GM18909 (cell line): ENCODE data around the gene SOX10.

Experiments
- ATAC-seq: cut with Tn5 transposase; IDR thresholded peaks from one replicate; pipeline ENCODE4 v1.9.1; 2021; ENCODE audit warnings: mild to moderate bottlenecking; ENCODE audit not compliant: unreplicated experiment, poor library complexity

Gene SOX10

DNA sequence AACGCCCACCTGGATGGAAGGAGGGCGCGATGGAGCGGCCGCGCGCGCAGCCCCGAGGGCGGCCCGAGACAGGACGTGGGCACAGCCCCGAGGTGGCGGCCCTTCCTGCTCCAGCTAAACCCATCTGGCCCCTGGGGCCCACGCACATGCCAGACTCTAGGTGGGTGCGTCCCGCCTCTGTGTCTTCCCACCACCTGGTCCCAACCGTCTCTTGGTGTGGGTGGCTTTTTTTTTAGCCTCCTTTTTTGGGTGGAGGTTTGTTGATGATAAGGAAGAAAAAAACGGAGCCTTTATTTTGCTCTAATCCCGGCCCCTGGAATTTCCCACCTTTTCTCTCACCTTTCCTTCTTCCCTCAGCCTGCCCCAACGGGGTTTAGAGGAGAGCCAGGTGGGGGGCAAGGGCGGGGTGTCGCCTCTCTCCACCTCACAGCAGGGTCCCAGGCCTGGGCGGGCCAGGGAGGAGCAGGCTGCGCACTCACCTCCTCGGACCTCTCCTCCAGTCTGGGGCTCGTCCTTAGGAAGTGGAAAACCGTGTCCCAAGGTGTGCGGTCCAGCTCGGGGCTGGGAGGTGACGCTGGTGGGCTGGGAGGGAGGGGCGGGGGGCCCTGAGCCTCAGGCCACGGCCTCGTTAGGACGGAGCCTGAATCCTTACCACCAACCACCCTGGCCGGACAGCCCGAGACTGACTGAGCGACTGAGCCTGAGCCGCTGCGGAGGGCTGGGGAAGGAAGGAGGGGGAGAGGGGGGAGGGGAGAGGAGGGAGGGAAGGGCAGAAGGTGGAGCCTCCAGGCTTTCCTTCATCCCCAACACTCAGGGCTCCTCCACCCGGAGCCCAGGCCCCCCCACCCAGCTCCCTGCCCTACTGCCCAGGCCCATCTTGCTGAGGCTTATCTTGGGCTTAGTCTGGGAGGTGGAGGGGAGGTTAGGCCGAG is at the start of gene SOX10:
SOX10 (minus strand) TSS at position 696 of the 932 bp plus-strand sequence. CDS start 771 bp downstream, outside the sequence.
- no peak for ATAC-seq

DNA sequence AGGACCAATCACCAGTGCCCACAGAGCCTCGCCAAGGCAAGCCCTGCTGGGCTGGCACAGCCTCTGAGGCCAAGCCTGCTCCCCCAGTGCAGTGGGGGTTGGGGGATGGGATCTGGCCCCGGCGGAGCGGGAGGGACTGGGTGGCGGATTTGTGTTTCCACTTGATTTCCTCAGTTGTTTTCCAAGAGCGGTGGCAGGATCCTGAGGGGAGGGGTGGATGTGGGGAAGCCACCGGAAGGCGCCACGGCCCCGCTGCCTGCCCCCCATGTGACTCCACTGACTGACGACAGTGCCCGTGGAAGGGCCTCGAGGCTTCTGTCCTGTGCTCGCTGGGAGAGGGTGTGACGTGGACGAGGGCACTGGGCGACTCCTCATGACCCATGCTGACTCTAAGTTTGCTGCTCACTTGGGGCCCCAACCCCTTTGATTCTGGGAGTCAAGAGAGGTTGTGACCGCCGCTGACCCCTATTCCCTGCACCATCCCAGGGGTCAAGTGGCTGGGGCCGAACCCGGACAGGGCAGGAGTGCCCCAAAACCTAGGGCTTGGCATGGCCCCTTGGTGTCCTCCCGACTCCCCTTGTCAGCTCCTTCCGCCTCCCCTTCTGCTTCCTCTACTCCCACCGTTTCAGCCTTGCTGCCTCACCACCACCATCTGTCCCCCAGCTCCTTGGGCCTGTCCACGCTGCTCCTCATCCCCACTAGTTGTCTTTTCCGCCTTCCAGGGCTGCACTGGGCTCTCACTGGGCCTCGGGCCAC is 49.3 kb upstream of the SOX10 start:
- ATAC-seq = no peak

DNA sequence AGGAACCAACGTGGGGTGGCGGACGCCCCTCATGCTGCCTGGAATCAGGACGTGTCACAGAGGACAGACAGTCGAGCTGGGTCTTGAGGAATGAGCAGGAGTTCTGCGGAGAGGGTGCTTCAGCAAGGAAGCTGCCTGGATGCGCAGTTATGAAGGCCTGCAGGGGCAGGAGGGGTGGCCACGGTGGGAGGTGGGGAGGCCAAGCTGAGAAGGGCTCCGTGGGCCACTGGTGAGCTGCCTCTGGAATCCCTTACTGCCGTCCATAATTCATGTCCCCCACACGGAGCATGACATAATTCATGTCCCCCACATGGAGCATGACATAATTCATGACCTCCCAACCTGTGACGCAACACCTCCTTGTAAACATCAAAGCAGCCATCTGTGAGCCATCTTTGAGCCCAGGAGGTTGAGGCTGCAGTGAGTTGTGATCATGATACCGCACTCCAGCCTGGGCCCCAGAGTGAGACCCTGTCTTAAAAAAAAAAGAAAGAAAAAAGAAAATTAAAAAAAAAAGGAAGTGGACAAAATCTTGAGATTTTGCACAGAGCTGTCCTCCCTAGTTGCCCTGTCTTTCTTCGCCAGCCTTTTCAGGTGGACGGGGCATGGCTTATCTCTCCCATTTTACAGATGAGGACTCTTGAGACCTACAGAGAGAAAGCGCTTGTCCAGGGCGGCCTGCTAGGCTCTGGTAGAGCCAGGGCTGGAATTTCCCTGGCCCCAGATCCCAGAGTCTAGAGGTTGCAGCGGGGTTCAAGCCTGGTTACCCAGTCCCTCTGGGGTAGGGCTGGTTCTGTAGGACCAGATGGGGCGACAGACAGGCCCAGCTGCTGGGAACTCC is 48.5 kb upstream of the SOX10 start:
- no peak for ATAC-seq

DNA sequence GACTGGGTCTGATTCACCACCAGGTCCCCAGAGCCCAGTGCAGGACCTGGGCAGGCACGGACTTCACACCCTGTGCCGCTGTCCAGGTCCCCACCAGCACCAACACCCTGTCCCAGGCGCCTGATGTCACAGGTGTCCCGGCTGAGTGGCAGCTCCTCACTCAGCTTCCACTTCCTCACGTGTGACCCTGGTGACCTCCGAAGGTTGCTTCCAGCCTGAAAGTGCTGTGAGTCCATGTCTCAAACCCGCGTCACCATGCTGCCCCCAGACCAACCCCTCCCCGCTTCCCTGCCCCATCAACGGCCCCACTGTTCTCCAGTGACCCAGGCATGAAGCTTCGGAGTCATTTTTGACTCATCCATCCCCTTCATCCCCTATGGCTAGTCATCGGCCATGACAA is 47.1 kb upstream of the SOX10 start:
- ATAC-seq = no peak

DNA sequence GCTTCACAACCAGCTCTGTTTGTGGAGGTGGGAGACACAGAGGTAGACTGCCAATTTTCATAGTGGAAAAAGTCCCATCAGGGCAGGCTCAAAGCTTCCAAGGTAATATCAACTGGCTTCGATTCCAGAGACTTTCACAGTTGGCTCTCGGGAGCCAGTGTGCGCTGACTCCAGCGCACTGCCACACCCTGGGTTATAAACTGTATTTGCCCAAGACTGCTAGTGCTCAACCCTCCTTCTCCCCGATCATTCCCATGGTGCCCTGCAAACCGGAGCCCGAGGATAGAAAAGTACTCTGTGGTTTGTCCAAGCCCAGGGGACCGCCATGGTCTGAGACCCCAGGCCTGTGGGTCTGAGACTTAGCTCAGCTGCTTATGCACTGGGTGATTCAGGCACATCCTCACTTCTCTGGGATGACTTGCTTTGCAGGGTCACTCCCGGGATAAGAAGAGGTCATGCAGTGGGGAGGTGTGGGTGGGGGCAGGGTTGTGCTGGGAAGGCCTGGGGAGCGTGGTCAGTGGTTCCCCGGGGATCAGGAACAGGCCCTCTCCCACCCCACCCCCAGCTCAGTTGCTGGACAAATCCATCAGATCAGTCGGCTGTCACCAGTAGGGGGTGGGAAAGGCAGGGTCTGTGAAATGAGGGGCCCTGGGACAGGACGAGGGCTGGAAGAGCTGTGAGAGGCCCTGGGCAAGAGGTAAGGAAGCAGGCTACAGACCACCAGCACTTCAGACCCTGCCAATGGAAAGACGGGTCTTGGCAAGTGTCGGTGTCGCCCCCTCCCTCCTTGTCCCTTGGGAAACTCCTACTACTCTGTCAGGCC is 46.2 kb upstream of the SOX10 start:
- no peak for ATAC-seq

DNA sequence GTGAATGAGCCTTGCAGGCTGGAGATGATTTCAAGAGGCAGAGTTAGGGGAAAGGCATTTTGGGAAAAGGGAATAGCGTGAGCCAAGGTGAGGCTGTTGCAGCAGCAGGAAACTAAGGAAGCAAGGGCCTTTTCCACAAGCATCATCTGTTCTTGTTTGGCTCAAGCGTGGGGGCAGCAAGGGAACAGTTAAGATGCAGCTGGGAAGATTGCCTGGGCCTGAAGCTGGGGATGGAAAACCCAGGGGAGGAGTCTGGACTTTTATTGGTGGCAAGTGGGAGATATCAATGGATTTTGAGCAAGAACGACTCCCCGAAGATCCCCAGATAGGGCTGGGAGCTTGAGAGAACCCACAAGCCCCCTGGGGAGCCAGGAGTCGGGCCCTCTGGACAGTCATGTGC is 45.5 kb upstream of the SOX10 start:
- no peak for ATAC-seq

DNA sequence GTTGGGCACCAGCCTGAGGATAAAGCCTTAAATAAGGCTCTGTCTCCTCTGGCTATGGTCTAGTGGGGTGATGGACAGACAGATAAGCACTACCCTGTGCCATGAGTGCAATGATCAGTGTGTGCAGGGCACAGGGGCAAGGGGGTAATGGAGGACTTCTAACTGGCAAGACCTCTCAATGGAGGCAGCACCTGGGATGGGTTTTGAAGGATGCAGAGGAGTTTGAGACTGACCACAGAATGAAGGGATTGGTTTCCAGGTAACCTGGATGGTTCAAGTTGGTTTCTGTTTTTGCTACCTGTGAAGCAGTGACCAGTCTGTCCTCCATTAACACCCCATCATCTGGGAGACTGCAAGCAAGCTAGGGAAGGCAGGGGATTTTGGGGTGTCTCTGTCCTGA is 45.0 kb upstream of the SOX10 start:
- no peak for ATAC-seq

DNA sequence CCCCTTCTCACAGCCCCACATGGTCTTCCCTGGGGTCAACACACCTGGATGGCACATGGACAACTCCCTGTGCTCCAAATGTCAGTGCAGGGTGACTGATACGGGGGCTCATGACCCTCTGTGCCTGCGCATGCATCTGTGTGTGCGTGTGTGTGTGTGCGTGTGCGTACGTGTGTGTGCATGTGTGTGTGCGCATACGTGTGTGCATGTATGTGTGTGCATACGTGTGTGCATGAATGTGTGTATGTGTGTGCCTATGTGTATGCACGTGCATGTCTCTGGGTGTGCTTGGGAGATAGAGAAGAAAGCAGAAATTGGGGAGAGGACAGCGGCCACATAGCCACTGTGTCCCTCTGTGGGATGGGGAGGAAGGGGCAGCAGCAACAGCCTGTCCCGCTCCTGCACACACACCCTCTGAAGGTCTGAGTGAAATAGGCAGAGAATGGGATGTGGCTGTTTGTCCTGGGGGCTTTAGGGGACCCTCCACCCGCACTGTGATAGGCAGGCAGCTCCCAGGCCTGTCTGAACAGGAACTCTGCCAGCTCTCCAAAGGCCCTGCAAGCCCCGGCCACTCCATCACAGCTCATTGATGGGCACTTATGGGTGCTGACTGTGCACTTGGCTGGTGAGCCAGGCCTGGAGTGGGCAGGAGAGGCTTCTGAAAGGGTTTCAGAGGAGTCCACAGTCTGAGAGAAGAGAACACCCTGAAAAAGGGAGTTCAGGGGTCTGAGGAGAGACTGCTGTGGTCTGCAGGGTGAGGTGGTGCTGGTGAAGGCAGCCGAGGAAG is 44.2 kb upstream of the SOX10 start:
- ATAC-seq = no peak

DNA sequence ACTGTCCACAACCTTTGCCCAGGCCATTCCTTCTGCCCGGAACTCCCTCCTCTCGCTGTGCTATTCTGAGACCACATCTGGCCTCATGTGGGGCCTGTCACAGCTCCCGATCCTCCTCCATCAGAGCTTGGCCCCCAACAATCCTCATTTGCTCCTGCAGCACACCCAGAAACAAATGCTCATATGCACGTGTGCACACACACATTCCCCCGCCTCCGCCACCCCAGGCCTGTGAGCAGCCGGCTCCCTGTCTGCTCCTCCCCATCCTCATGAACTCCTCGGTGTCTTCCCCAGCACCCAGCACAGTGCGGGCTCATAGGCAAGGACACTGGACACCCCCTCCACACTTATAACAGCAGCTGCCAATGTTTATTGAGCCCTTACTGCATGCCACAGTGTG is 43.1 kb upstream of the SOX10 start:
- ATAC-seq = no peak

DNA sequence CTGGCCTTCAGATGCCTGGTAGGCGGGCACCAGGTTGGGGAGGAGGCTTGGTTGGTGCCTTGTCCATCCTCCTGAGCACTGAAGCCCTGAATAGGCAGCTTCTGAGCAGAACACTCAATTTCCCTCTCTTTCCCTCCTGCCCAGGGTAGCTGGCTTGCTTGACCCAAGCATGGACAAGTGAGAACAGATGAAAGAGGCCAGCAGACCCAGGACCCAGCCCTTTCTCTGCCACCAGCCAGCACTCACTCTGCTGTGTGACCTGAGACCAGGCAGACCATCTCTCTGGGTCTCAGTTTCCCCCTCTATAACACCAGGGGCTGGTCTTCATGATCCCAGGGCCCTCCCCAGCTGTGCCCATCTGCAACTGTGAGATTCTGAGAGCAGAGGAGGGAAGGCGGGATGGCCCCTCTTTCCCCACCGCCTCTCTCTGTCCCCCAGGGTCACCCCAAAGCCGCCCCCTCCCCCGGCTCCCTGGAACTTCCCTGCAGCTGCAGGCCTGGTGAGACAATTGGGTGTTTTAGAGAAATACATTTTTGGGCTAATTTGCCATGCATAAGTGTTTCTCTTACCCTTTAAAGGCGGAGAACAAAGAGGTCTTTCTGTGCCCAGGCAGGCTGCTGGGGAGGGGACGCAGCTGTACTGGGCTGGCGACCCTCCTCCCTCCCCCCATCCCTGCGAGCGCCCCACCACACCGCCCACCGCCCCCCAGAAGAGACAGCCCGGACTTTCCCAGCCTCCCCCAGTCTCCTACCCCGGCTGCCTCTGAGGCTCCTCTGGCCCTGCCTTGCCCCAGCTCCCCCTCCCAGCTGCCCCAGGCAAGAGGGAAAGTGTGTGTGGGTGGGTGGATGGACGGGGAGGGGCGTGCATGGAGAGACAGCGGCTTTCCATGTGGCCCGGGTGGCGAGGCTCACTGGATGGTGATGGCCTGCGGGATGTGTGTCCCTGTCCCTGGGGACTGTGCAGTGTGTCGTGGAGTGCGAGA is 42.1 kb upstream of the SOX10 start:
- ATAC-seq = no peak

DNA sequence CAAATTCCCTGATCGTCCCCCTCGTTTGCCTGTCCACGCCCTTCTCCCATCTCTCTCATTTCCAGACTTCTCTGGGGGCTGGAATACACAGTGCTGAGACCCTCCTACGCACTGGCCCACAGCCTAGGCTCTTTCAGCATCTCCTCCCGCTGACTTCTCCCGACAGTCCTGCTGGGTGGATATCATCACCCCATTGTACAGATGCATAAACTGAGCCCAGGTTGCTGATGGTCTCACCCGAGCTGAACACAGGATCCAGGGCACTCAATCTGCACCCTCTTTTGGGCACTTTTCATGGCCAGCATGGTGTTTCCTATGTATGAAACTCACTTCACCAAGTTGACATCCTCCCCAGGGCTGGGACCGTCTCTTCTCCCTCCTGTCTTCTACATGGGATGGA is 41.2 kb upstream of the SOX10 start:
- ATAC-seq = no peak

DNA sequence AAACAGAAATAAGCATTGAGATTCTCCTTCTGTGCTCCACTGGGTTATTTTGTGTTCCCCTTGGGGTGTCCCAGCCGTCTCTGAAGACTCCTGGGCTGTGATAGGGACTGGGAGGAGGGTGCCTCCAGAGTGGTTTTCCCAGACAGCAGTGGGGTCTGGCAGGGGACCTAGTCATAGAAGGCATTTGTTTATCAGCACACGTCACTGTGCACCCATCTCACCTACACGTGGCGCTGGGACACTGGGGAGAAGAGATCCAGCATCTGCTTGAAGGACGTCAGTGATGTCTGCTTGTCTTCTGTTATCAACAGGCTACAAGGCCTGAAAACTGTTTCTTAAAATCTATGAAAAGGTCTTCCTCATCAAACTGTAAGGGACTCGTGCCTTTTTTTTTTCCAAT is 38.7 kb upstream of the SOX10 start:
- no peak for ATAC-seq

DNA sequence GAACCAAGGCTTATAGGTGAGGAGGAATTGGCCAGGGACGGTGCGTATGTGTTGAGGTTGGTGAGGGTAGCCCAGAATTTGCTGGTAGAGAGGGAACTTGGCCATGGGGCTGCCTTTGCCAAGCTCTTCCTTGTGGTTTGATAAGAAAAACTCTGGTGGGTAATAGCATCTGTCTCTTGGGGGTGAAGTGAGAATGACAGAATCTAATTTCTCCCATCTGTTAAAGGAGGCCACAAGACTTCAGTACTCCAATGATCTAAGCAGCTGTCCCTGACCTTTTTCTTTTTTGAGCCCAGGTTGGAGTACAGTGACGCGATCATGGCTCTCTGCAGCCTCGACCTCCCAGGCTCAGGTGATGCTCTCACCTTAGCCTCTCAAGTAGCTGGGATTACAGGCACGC is 36.9 kb upstream of the SOX10 start:
- ATAC-seq = no peak

DNA sequence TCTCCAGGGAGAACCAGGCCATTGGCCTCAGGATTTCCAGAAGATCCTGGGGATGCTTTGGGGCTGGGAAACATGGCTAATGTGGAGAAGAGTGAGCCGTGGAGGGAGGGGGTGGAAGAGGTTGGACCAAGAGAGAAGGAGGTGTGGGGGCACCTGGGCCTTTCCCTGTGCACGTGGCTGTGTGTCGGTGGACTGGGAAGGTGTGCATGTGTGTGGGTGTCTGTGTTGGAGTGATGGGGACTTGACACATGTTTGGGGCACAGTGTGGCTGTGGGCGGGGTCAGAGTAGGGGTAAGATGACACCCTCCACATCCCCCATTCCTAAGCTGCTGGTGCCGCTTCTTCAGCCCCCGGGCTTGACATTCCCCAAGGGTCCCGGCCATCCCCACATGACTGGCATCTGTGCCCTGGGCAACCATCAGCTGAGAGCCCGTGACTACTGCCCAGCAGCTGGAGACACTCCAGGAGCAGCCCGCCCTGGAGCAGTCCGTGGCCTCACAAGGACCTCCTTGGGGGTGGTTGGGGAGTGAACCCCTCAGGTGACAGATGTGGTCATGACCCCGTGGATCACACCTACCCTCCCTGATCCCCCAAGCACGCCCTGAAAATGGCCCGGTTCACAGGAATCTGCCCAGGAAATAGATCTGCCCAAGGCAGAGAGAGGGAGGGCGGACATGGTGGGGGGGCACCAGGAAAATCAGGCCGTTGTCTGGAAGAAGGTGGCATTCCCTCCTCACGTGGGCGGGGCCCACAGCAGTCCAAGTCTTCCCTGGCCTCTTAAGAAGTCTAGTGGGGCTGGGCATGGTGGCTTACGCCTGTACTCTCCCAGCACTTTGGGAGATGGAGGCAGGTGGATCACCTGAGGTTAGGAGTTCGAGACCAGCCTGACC is 34.8 kb upstream of the SOX10 start:
- ATAC-seq = no peak

DNA sequence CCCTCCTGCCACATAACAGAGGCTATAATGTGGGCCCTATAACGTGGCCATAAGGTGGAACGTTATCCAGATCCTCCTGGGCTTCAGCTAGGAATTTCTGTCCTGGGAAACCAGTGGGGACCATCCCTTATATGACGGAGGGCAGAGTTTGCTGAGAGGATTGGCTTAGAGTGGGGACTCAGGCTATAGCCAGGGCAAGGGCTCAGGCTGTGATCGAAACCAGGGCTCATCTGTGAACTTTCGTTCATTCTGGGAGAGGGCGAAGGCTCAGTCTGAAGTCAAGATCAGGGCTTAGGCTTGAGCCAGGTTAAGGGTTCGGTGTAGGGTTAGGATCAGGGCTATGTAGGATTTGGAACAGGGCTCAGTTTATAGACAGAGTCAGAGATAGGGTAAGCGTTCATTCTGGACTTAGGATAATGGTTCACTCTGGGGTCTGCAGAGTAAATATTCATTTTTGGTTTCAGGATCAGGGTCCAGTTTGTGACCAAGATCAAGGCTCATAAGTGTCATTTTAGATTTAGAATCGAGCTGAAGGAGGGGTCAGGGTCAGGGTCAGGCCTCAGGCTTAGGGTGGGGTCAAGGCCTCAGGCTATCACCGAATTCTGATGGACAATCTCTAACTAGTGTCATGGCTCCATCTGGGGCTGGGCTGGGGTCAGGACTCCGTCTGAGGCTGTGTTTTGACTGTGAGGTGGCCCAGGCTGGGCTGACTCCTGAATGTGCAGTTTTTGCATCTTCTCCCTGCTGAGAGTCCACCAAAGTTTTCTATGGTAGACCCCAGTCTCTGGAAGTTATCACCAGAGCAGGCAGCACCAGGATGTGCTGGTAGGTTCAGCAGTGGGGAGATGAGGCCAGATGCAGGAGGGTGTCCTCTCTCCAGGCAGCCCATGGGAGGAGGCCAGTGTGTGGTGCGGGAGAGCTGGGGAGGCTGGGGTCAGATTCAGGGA is 33.9 kb upstream of the SOX10 start:
- ATAC-seq = no peak
